Panc1 (cell line): ENCODE results near the gene CDR2L. TPM values are rescaled to one million over a fixed set of nuclear protein-coding genes. Genes with fewer than 3 reads are reported as not detected.
A peak's percentile ranks its signal among the peaks of the same experiment; 100 is the strongest.

Source experiments
- ATAC-seq: fragments of 200-7000 bp; cut with Tn5 transposase; 2 replicates; pipeline ENCODE4 v1.9.1; 2020; ENCODE audit warnings: mild to moderate bottlenecking, moderate library complexity
- BruUV-seq: library from RNA; stranded (reverse); fragments of 400-500 nt; replicated peaks from 2 replicates; lab custom pipeline; 2021; lab: Mats Ljungman, UMichigan
- CTCF ChIA-PET: fragments of 300-600 bp; sonication (Branson Sonifier 250); formaldehyde crosslinking; loops from one replicate; lab custom pipeline; 2022; ENCODE audit warnings: antibody characterized with exemption; lab: Charles Lee
- POLR2A ChIA-PET: fragments of 300-600 bp; sonication (Branson Sonifier 250); formaldehyde crosslinking; loops from one replicate; lab custom pipeline; 2022; ENCODE audit warnings: antibody characterized with exemption; lab: Charles Lee
- DNase-seq: peaks from one replicate; pipeline ENCODE4 v3.0.0-alpha.2; 2010; ENCODE audit warnings: low read depth, low spot score
- H3K27ac ChIP-seq: 2 replicates; pipeline ENCODE4 v1.5.1; 2011; ENCODE audit warnings: mild to moderate bottlenecking, low read length, inconsistent platforms
- H3K27me3 ChIP-seq: fragments of 200-500 bp; sonication (Bioruptor generic); 2 replicates; pipeline ENCODE4 v1.6.0; 2014; ENCODE audit warnings: low read length, inconsistent platforms; ENCODE audit not compliant: control insufficient read depth, insufficient read depth
- H3K36me3 ChIP-seq: fragments of 200-500 bp; sonication (Bioruptor generic); 2 replicates; pipeline ENCODE4 v1.5.1; 2014; ENCODE audit warnings: inconsistent platforms, mild to moderate bottlenecking, low read length, moderate library complexity; ENCODE audit not compliant: control insufficient read depth, insufficient read depth
- H3K4me1 ChIP-seq: 2 replicates; pipeline ENCODE4 v1.5.1; 2011; ENCODE audit warnings: inconsistent platforms, mild to moderate bottlenecking, low read length, moderate library complexity; ENCODE audit not compliant: control insufficient read depth, insufficient read depth
- H3K4me3 ChIP-seq, 2 experiments: 2 replicates each; pipeline ENCODE4 v1.5.1; 2011 to 2012; ENCODE audit warnings: low read depth in 2 of 2, low read length in 2 of 2, mild to moderate bottlenecking in 2 of 2, inconsistent platforms in 1 of 2, moderate library complexity in 1 of 2
- H3K9me3 ChIP-seq: fragments of 200-500 bp; sonication (Bioruptor generic); 2 replicates; pipeline ENCODE4 v1.5.1; 2014; ENCODE audit warnings: low read depth, mild to moderate bottlenecking, inconsistent platforms, low read length, moderate library complexity; ENCODE audit not compliant: control insufficient read depth, insufficient read depth
- CTCF ChIP-seq: fragments of 450-650 bp; IDR thresholded peaks from 2 replicates; pipeline ENCODE4 v1.5.1; 2017; ENCODE audit warnings: mild to moderate bottlenecking
- POLR2AphosphoS5 ChIP-seq: IDR thresholded peaks from 2 replicates; pipeline ENCODE4 v1.6.1; 2012; ENCODE audit warnings: mild to moderate bottlenecking, low read depth, low read length, moderate library complexity
- REST ChIP-seq, 2 experiments: IDR thresholded peaks; 2 replicates each; pipeline ENCODE4 v1.6.1; 2011 to 2012; ENCODE audit warnings: low read depth in 2 of 2, control low read depth in 1 of 2, low read length in 1 of 2, mild to moderate bottlenecking in 1 of 2, moderate library complexity in 1 of 2; ENCODE audit not compliant: insufficient read depth in 1 of 2
- SIN3A ChIP-seq: IDR thresholded peaks from 2 replicates; pipeline ENCODE4 v1.6.1; 2012; ENCODE audit warnings: low read depth, mild to moderate bottlenecking, low read length, moderate library complexity, borderline replicate concordance; ENCODE audit not compliant: insufficient read depth
- TCF7L2 ChIP-seq: IDR thresholded peaks from 2 replicates; pipeline ENCODE4 v1.6.1; 2011; ENCODE audit warnings: mild to moderate bottlenecking, low read depth, low read length, inconsistent platforms
- in situ Hi-C: cut with HindIII; loops from 2 replicates; pipeline ENCODE4 v1.10.0; 2016; ENCODE audit warnings: low sequenced_read_pairs, low pct_unique_long_range_greater_than_20kb
- intact Hi-C: fragments of 100-400 bp; cut with micrococcal nuclease; formaldehyde crosslinking; loops from one replicate; pipeline ENCODE4 v1.10.0; 2022; ENCODE audit not compliant: unreplicated experiment
- total RNA-seq: library from RNA; stranded (reverse); gene quantifications from one replicate; pipeline ENCODE4 v1.2.1, GENCODE V29; 2021; ENCODE audit not compliant: unreplicated experiment

CDR2L gene
- total RNA-seq, 1 experiment from 2014 or later, result 32.0 TPM

GRCh38 chr17:74959826-74960515, 27.5 kb upstream of the CDR2L start:
- no TSS peak for BruUV-seq
- Histone ChIP-seq H3K4me1 (peaks cover 3% of the 10 kb centered on the region; the same call in 1 of the 2 replicates), H3K4me3 (no peak overlapping the region), H3K9me3 (no peaks in the 10 kb centered on the region), H3K36me3 (no peaks in the 10 kb centered on the region), H3K27me3 (no peaks in the 10 kb centered on the region), H3K27ac (no peak overlapping the region)
- ATAC-seq, result peak; percentile 11
- DNase-seq, result no peak
- in situ Hi-C loops, result no loop called here
- TF ChIP-seq TCF7L2 (no peak), CTCF (no peak), POLR2AphosphoS5 (no peak), SIN3A (no peak), REST (IDR thresholded peaks at IDR 0.05; ENCODE audit: insufficient read depth in 1 of 2, low read depth in 2 of 2, low read length in 1 of 2) (no peak)
- POLR2A ChIA-PET, result no interaction called here
- intact Hi-C loops, result loop anchor here (1.0 to 5.0 kb wide), 4 partner anchors 37 to 169 kb away; partner anchors contain the start of gene USH1G
- CTCF ChIA-PET, result interaction anchor here (0.5 to 3.5 kb wide), 22 partner anchors 11 to 242 kb away, joined by 3 to 41 read pairs (median 9); partner anchors contain the start of genes FDXR, MRPL58, OTOP2 and USH1G

DNA sequence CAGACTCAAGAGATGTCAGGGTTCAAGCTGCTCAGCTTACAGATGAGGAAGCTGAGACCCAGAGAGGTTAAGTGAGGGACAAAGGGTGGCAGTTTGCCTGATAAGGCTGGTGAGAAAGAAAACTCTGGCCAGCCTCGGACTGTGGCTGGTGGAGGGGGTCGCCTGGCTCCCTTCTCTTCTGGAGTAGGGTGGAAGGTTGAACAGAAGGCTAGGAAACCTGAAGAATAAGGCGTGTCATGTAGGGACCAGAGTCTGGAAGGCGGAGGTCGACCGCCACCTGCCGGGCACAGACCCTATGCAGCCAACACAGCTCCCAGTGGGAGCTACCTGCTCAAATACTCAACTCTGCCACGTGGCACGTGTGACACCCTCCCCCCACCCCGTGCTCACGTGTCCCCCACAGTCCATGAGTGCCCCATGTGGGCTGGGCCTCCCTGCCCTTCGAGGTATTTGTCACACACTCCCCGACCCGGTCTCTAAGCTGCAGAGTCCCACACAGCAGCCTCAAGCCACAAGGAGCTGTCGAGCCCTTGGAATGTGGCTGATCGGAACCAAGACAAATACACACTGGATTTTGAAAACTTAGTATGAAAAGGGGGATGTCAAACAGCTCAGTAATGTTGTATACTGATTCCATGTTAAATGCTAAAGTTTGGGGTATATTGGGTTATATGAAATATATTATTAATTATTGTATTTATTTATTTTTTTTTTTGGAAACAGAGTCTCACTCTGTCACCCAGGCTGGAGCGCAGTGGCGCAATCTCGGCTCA, 26.7 kb upstream of the CDR2L start:
- Histone ChIP-seq H3K27me3 (no peaks in the 10 kb centered on the region), H3K9me3 (no peaks in the 10 kb centered on the region), H3K36me3 (no peaks in the 10 kb centered on the region), H3K4me3 (no peak overlapping the region; a peak in 1 of 4 replicates), H3K27ac (no peak overlapping the region), H3K4me1 (peaks cover 3% of the 10 kb centered on the region; the same call in 1 of the 2 replicates)
- ChIA-PET CTCF (interaction anchor here (0.5 to 3.5 kb wide), 44 partner anchors 11 to 668 kb away, joined by 3 to 41 read pairs (median 6); partner anchors contain the start of genes ATP5PD, CDR2L, FDXR and HID1), POLR2A (interaction anchor here (0.5 to 1.3 kb wide), 2 partner anchors 51 to 189 kb away, joined by 3 to 5 read pairs; partner anchors contain the start of gene MRPL58)
- DNase-seq (no peak), ATAC-seq (peak; percentile 85)
- BruUV-seq, result no TSS peak
- in situ Hi-C loops, result no loop called here
- intact Hi-C loops, result loop anchor here (1.0 to 5.0 kb wide), 4 partner anchors 37 to 169 kb away; partner anchors contain the start of gene USH1G
- no peak for TF ChIP-seq SIN3A
- no peak for TF ChIP-seq POLR2AphosphoS5
- TF ChIP-seq TCF7L2, result no peak
- peak; percentile 92 for TF ChIP-seq CTCF
- TF ChIP-seq REST (IDR thresholded peaks at IDR 0.05; ENCODE audit: insufficient read depth in 1 of 2, low read depth in 2 of 2, low read length in 1 of 2), result no peak
